ENCODE data around the gene FARS2. TPM values are rescaled to one million over a fixed set of nuclear protein-coding genes. Genes with fewer than 3 reads are reported as not detected.

FARS2 gene
- total and polyA plus RNA-seq, 2 of the 13 experiments (the other 11 are each of a cell fraction or from before 2014, with no cell fraction given), result 15.4 to 26.0 TPM

- 83% methylated on average over 8 of the region's 8 CpGs for WGBS (ENCODE audit: low lambda C conversion rate)
- Histone ChIP-seq H3K4me1 (ENCODE audit: insufficient read depth, low read length) (no peaks in the 10 kb centered on the region), H4K20me1 (ENCODE audit: insufficient read depth, low read length) (no peaks in the 10 kb centered on the region), H3K4me2 (ENCODE audit: low read depth, low read length) (no peak overlapping the region), H3K9me3 (ENCODE audit: low read length) (no peaks in the 10 kb centered on the region), H3K27ac (ENCODE audit: extremely low read length, insufficient read depth, low read length) (no peak overlapping the region), H3K27me3 (ENCODE audit: control insufficient read depth in 1 of 2, insufficient read depth in 2 of 2, low read length in 2 of 2) (no peaks in the 10 kb centered on the region), H3K36me3 (replicated peaks in 1 of 2; ENCODE audit: control insufficient read depth in 1 of 2, insufficient read depth in 2 of 2, low read length in 2 of 2) (no peaks in the 10 kb centered on the region), H2AFZ (ENCODE audit: low read length) (no peak overlapping the region), H3K9ac (ENCODE audit: insufficient read depth, low read depth, low read length) (no peak overlapping the region), H3K4me3 (replicated peaks in 1 of 3; ENCODE audit: insufficient read depth in 1 of 3, low read depth in 2 of 3, low read length in 3 of 3) (no peak overlapping the region), H3K79me2 (ENCODE audit: insufficient read depth, low read length) (no peaks in the 10 kb centered on the region)
- intact Hi-C loops (cut with micrococcal nuclease; ENCODE audit: unreplicated experiment), result no loop called here
- ChIA-PET CTCF (ENCODE audit: low intra/inter-chr PET ratio, low total read pairs) (no interaction called here), POLR2A (no interaction called here)
- ATAC-seq (no peak), DNase-seq (ENCODE audit: low spot score) (no peak), FAIRE-seq (no peak)
- BruUV-seq (replicated peaks), result no TSS peak
- in situ Hi-C loops (cut with HindIII; ENCODE audit: extremely low pct_ligation_motif_present, low pct_unique_long_range_greater_than_20kb), result no loop called here
- TF ChIP-seq, protein P1, sequence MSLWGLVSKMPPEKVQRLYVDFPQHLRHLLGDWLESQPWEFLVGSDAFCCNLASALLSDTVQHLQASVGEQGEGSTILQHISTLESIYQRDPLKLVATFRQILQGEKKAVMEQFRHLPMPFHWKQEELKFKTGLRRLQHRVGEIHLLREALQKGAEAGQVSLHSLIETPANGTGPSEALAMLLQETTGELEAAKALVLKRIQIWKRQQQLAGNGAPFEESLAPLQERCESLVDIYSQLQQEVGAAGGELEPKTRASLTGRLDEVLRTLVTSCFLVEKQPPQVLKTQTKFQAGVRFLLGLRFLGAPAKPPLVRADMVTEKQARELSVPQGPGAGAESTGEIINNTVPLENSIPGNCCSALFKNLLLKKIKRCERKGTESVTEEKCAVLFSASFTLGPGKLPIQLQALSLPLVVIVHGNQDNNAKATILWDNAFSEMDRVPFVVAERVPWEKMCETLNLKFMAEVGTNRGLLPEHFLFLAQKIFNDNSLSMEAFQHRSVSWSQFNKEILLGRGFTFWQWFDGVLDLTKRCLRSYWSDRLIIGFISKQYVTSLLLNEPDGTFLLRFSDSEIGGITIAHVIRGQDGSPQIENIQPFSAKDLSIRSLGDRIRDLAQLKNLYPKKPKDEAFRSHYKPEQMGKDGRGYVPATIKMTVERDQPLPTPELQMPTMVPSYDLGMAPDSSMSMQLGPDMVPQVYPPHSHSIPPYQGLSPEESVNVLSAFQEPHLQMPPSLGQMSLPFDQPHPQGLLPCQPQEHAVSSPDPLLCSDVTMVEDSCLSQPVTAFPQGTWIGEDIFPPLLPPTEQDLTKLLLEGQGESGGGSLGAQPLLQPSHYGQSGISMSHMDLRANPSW (CRISPR knock-in tag; IDR thresholded peaks at IDR 0.05; ENCODE audit: borderline replicate concordance), result no peak
- TF ChIP-seq MYC (CRISPR knock-in tag; IDR thresholded peaks at IDR 0.05; ENCODE audit: borderline replicate concordance) (no peak), RBM39 (IDR thresholded peaks at IDR 0.05; ENCODE audit: low read depth, low read length, poor library complexity, severe bottlenecking) (no peak), STAT5B (CRISPR knock-in tag; IDR thresholded peaks at IDR 0.05) (no peak), ZBTB20 (CRISPR knock-in tag; IDR thresholded peaks at IDR 0.05; ENCODE audit: borderline replicate concordance, low read depth) (no peak), THAP8 (CRISPR knock-in tag; IDR thresholded peaks at IDR 0.05; ENCODE audit: borderline replicate concordance) (no peak), MLLT10 (CRISPR knock-in tag; IDR thresholded peaks at IDR 0.05) (no peak), ZFP36 (IDR thresholded peaks at IDR 0.05; ENCODE audit: borderline replicate concordance, low read depth, low read length, partially characterized antibody) (no peak), ZNF101 (CRISPR knock-in tag; IDR thresholded peaks at IDR 0.05; ENCODE audit: borderline replicate concordance, low read depth) (no peak), ZNF788 (CRISPR knock-in tag; IDR thresholded peaks at IDR 0.05; ENCODE audit: borderline replicate concordance) (no peak), NFE2 (CRISPR knock-in tag; IDR thresholded peaks at IDR 0.05) (no peak), ZFP62 (CRISPR knock-in tag; IDR thresholded peaks at IDR 0.05) (no peak), ZFX (CRISPR knock-in tag; IDR thresholded peaks at IDR 0.05; ENCODE audit: low read depth) (no peak), REPIN1 (CRISPR knock-in tag; IDR thresholded peaks at IDR 0.05; ENCODE audit: borderline replicate concordance, low read depth) (no peak), NR3C1 (CRISPR knock-in tag; IDR thresholded peaks at IDR 0.05) (no peak), MBNL3 (CRISPR knock-in tag; conservative IDR thresholded peaks at IDR 0.05) (no peak), RARG (CRISPR knock-in tag; IDR thresholded peaks at IDR 0.05; ENCODE audit: low read depth) (no peak), HMG20B (CRISPR knock-in tag; conservative IDR thresholded peaks at IDR 0.05) (no peak)
Measured at GRCh38 chr6:5599127-5599526, 337.8 kb downstream of the FARS2 start.

Measured in HepG2 (cell line).